GM19452 (cell line): ENCODE data around the gene CFAP410.

Experiments used
- ATAC-seq: cut with Tn5 transposase; IDR thresholded peaks from one replicate; pipeline ENCODE4 v1.9.1; 2021; ENCODE audit not compliant: unreplicated experiment

The CFAP410 gene

DNA sequence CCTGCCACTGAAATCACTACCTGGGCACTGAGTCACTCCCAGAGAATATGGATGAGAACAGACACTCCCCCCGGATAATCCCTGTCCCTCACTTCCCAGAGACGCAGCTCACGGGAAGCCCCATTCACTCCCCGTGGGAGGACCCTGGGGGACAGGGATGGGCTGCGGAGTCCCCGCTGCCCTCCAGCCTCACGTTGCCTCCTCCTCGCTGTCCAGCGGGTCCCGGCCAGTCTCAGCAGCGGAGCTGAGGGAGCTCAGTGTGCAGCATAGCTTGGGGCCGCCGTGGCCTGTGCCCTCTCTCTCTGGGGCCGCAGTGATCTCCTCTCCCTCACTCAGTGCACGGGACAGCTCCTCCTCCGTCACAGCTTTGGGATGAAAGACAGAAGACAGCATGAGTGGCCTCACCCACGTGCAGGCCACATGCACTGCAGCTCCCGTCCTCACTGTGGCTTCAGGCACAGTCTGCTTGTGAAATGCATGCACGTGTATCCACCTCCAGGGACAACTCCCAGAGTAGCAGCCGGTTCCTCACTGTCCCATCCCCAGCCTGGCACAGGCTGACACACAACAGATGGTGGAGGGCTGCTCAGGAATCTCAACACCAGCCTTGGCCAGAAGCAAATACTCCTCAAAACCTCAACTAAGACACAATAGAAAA, 7.4 kb downstream of the CFAP410 start:
- no peak for ATAC-seq

DNA sequence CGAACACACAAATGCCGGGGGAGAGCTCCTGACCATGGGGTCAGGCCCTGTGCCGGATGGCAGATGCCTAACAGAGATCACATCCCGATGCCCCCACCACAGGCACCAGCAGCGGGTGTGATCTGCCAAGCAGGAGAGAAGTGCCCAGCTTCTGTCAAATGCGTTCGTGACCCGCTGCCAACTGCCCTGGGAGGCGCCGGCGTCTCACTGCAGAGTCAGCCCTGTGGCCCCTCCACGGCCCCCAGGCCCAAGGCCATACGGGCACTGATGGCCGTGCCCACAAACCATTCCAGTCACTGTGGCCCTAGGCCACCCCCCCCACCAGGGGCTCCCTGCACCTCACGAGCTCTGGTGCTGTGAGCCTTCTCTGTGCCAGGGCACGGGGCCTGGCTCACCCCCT, 8.0 kb downstream of the CFAP410 start:
- no peak for ATAC-seq

DNA sequence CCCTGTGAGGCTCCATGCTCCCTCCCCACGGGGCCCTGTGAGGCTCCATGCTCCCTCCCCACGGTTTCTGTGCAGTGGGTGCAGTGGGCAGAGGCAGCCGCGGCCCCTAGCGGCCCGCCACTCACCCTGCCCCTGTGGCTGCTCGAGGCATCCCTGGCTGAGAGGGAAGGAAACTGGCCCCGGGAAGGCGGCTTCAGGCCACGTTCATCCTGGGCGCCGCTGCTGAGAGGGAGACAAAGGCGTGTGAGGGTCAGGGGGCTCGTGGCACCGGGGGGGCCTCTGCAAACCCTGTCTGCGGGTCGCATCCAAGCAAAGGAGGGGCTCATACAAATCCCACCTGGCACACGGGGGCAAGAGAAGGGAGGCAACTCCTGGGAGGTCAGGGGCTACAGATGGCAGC, 8.5 kb downstream of the CFAP410 start:
- ATAC-seq: no peak

DNA sequence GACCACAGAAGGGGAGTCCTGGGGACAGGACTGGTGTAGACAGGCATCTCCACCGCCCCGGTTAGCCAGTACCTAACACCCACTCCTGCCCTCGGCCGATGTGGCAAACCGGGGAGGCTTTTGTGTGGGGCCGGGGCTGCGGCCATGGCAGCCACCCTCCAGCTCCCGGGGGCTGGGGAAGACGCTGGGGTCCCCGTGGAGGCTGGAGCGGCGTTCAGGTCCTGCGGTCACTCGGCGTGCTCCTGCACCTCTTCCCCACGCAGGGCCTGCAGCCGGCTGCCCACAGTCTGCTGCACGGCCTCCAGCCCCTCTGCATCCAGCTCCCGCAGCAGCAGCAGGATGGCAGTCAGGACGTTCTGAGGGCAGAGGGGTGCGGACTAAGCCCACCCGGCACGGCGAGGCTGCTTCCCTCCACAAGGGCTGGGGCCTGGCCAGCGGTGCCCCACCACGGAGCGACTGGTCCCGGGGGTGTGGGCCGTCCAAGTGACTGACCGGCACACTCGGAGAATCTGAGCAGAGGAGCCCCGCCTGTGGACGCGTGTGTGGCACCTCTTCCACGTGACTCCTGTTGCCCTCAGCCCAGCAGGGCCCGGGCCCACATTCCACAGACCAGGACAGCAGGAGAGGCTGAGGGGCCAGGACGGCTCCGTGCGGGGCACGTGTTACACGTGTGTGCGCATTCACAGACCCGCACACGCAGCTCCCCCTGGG, 9.1 kb downstream of the CFAP410 start:
- ATAC-seq: no peak

DNA sequence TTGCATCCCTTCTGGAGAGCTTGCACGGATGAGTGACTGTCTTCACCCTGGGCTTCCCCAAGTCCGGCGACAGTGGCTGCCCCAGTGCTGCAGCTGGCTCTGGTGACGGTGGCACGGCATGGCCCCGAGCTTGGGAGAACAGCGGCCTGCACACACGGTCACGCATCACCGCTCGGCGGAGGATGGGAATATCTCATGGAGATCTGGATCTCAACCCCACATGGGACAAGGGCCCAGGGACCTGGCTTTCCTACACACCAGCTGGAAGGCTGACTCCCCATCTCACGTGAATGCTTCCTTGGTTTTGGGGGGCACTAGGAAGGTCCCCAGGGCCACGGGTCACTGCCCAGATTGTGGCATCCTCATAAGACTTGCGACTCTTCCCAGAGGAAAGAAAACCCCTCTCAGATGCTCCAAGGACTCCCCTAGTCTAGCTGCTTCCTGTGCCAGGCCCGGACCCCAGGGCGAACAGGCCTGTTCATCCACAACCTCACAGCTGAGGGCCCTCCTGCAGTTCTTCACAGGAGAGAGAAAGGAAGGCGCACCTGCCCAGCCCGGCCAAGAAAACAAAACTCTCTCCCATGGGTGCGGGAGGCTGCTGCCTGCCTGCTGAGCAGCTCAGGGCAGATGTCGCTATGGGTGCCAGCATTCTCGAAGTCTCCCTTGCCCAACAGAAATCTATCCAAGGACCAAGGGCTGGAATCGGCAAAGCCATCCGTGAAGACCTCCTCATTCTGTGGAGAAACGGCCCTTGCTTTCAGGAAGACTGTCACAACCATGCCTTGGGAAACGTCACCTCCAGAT, 9.9 kb downstream of the CFAP410 start:
- ATAC-seq: no peak

DNA sequence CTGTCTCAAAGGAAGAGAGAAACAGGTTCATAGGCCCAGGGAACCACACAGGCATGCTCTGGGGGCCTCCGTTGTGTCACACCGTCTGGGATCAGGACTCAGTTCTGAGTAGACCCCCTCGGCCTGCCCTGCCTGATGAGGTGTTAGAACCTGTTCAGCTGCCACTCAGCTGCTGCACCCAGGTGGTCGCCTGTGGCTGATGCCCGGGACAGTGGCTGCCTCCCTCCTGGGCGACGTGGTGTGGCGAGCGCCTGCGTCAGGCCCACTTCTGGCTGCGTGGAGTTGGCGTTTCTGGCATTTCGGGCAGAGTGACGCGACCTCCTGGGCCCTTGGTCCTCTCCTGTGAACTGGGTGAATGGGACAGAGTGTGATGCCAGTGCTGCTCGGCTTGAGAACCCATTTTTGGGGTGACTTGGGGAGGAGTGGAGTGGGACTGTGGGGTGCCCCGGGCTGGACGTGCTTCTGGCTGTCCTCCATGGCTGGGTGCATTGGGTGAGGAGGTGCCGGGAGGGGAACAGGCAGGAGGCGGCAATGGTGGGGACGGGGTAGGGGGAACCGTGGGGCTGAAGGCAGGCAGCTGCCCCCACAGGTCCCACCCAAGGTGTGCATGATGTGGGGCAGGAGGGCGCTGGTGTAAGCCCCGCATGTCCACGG, 10.8 kb downstream of the CFAP410 start:
- ATAC-seq: no peak

DNA sequence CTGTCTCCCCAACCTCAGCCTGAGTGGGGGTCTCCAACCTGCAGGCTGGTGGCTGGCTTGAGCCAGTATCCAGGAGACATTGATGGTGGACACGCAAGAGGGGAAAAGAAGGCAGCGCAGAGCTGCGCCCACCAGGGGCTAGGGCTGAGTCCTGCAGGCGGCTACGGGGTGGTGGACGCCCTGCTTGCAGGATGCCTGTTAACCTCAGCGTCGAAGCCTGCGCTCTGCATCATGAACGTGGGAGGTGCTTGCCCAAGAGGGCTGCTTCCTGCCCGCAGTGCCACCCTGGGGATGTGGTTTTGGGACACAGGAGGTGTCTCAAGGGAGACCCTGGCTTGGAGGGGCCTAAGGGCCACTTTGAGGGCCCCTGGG, 11.6 kb downstream of the CFAP410 start:
- no peak for ATAC-seq

DNA sequence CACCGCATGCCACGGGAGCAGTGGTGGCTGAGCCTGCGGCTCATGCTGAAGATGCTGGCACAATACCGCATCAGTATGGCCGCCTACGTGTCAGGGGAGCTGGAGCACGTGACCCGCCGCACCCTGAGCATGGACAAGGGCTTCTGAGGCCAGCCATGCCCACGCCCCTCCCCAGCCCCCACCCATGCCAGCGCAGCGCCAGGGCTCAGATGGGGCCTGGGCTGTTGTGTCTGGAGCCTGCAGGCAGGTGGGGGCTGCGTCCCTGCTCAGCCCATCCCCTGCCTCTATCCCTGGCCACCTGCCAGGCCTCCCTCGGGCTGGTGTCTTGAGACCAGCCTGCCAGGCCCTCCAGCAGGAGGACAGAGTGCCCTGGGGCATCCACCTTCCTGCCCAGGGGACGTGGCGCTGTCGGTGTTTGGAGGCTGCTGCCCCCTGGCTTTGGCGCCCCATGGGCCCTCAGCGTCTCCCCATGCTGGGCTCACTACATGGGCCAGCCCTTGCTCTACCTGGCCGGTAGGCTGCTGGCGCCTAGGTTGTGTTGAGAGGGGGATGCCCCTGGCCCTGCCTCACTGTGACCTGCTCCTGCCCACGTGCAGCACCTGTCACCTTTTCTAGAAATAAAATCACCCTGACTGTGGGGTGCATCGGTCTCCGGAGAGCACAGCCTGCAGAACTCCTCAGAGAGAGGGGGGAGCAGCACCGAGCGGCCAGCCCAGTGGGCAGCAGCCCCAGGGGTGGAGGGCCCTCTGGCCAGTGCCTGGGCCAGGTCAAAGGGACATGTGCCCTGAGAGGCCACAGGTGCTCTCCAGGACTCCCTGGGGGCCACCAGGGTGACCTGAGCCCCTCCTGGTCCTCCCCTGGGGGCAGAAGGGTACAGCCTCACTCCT, 12.2 kb downstream of the CFAP410 start:
- ATAC-seq: no peak

DNA sequence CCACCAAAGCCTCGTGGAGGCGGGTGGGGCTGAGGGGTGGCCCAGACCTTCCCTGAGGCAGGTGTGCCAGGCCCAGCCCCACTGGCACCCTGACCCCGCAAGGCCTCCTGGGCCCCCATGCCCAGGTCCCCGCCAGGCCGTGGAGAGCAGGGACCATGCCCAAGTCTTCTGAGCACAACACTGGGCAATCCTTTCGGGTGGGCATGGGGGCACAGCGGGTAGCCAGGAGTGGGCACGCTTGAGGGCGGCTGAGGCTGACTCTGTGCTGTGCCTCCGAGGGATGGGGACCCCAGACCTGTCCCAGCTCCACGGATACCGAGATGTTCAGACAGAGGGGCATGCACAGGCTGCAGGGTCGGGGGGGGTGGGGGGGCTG, 12.9 kb downstream of the CFAP410 start:
- ATAC-seq: no peak

DNA sequence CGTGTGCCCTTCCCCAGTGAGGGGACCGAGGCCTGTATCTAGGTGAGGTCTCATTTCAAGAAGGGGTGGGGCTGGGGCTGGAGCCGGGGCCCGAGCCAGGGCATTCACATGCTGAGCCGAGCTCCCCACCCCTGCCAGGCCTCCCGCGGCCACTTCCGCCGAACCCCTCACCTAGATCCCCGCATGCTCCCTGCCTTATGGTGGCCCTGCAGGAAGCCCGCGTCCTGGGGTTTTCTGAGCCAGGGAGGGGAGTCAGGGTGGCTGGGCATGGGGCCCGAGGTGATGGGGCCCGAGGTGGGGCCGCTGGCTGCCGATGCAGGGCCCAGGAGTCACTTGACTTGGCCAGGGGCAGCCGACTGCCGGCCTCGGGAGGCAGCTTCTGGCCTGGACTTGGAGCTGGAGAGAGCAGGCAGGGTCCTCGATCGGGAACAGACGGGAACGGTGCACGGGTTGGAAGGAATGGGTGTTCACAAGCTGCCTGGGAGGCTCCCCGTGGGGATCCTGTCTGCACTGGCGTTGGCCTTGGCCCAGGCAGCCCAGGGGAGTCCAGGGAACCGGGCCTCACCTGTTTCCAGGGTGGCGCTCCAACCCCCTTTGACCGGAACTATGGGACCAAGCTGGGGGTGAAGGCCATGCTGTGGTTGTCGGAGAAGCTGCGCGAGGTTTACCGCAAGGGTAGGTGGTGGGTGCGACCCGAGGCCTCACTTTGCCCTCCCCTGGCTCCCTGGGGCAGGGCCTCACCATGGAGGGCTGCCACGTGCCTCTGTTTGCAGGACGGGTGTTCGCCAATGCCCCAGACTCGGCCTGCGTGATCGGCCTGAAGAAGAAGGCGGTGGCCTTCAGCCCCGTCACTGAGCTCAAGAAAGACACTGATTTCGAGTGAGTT, 13.6 kb downstream of the CFAP410 start:
- no peak for ATAC-seq

DNA sequence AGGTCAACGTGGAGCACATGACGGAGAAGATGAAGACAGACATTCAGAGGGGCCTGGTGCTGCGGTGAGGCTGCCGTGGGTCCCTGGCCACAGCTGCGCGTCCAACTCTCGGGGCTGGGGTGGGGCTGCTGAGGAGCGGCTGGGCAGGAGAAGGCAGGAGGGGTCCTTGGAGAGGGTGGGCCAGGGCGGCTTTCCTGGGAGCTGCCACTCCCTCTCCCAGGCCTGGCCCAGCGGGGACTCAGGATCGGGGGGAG, 14.4 kb downstream of the CFAP410 start:
- ATAC-seq: no peak

DNA sequence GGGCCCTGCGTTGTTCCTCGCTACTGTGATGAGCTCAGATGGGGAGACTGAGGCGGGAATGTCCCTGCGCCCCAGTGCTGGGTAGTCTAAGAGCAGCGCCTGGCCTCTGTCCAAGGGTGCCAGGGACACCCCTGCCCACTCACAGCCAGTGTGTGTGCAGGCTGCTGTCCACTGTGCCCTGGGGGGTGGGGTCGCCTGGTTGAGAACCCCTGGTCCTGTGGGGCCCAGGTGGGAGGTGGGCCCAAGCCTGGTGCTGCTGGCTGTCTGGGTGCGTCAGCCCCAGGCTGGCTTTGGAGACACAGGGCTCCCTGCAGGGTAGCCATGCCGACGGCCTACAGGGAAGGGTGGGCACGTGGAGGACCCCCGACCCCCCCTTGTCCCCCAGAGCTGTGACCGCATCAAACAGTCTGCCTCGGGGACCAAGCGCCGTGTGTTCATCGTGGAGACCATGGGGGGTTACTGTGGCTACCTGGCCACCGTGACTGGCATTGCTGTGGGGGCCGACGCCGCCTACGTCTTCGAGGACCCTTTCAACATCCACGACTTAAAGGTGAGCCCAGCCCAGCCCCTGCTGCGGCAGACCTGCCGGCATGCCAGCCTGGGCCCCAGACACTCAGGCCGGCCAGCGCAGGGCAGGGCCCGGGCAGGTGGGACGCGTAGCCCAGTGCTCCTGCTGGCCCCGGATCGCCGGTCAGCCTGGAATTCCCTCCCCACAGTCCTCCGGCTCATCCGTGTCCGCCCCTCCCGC, 14.9 kb downstream of the CFAP410 start:
- ATAC-seq: no peak

DNA sequence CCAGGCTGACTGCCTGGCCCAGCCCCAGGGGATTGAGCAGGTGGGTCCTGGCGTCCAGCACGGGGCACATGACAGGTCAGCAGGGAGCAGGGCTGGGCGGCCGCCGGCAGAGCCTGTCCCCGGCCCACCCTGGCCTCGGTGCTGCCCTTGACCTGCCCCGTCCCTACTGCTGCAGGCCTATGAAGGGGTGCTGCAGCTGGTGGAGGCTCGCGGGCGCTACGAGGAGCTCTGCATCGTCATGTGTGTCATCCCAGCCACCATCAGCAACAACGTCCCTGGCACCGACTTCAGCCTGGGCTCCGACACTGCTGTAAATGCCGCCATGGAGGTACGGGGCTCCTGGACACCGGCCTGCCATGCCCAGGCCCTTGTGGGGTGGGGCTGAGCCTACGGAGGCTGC, 15.6 kb downstream of the CFAP410 start:
- no peak for ATAC-seq

DNA sequence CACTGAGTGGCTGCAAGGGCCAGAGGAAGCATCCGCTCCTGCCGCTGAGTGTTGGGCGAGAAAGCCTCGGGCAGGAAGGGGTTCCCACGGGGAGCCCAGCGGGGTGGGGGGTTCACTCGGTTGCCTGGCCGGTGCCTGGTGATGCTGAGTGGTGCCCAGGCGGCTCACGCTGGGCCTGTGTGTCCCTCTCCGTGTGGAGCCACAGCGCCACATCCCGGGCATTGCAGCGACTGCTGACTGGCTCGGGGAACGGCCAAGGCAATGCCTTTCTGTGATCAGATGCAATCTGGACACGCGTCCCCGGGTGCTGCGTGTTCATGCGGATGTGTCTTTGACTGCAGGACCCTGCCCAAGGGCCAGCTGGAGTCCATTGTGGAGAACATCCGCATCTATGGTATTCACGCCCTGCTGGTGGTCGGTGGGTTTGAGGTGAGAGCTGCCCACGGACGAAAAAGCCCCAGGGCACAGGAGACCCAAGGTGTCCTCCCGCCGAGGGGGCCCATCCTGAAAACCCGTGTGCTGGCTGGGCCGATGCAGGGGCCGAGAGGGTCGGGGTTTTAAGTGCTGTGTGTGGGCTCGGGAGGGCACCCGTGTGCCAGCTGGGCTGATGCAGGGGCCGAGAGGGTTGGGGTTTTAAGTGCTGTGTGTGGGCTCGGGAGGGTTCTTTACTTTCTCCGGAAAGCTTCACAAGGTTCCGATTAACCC, 16.4 kb downstream of the CFAP410 start:
- no peak for ATAC-seq

DNA sequence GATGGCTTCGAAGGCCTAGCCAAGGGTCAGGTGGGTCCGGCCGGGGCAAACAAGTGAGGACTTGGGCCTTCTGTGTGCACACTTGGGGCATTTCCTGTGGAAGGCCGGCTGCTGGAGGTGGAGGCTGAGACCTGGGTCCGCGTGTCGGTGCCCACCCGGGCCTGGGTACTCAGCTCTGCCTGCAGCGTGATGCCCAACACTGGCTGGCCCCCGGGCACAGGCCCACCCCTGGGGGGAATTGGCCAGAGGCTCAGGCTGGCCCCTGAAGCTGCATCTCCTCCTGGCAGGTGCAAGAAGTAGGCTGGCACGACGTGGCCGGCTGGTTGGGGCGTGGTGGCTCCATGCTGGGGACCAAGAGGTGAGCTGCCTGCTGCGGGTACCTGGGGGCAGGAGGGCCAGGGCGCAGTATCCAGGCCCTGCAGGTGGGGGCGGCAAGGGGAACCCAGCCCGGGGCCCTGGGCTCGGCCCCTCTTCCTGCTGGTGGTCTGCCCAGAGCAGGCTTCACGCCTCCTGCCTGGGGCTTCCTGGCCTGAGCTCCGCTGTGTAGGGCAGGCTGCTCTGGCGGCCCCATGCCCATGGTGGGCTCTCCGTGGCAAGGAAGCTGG, 17.2 kb downstream of the CFAP410 start:
- ATAC-seq: no peak

DNA sequence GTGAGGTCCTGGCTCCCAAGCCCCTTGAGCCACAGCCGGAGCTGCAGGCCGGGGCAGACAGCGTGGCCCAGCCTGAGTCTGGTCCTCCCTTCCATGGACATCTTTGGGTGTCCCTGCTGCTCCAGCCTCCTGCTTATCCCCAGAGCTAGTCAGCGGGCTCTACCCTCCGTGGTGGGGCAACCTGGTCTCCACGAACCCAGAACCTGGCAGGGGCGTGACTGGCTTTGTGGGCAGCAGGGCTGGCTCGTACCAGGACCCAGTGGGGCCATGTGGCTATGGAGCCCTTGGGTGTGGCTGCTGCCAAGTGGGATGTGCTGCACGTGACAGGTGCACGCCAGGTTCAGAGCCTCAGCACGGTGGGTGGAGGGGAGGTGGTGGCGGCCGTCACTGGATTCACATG, 18.3 kb downstream of the CFAP410 start:
- ATAC-seq: no peak

DNA sequence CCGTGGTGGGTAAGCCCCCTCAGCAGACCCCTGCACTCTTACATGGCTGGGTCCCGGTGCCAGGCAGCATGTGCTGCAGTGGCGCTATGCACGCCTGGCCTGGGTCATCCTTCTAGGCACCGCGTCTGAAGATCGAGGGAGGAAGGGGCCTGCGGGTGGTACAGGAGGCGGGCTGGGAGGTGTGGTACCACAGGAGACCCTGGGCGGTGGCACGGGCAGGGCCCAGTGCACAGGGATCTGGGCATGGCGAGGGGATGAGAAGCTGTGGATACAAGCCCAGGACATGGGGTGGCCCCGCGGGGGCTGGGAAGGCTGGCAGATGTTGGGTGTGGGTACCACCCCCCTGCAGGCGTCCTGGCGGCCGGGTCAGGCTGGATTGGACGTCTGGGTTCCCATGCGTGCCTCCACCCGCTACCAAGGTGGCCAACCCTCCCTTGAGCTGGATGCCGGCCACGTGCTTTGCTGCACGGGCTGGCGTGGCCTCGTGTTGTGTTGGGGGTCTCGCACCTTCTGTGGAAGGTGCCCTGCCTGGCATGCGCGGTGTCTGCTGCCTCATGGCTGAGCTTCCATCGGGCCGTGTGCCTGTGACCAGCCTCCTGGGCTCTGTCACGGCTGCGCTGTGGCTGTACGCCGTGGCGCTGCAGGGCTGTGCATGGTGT, 19.7 kb downstream of the CFAP410 start:
- no peak for ATAC-seq
